ENCODE results near the gene RAB38. TPM values are rescaled to one million over a fixed set of nuclear protein-coding genes. Genes with fewer than 3 reads are reported as not detected.

The RAB38 gene
- total RNA-seq, 1 donor from 2014 or later, result 0.78 TPM

- no peak for DNase-seq
These were observed 5.4 kb downstream of the RAB38 start for GRCh38 chr11:88169881-88170280.

- no peak for DNase-seq
These were observed 5.8 kb downstream of the RAB38 start for GRCh38 chr11:88169471-88169870.

- DNase-seq, result no peak
These were observed 7.4 kb downstream of the RAB38 start for GRCh38 chr11:88167853-88168252.

GRCh38 chr11:88164806-88165585 lies 10.2 kb downstream of the RAB38 start:
- no peak for DNase-seq

GRCh38 chr11:88164320-88164719 lies 10.9 kb downstream of the RAB38 start:
- DNase-seq, result no peak

- no peak for DNase-seq
These were observed 17.2 kb downstream of the RAB38 start for GRCh38 chr11:88158081-88158480.

- no peak for DNase-seq
These were observed 17.9 kb downstream of the RAB38 start for GRCh38 chr11:88157370-88157769.

GRCh38 chr11:88152381-88152780 lies 22.9 kb downstream of the RAB38 start:
- DNase-seq, result no peak

- no peak for DNase-seq
These were observed 23.5 kb downstream of the RAB38 start for GRCh38 chr11:88151709-88152265.

- no peak for DNase-seq
These were observed 29.1 kb downstream of the RAB38 start for GRCh38 chr11:88146106-88146505.

GRCh38 chr11:88139865-88140264 lies 35.4 kb downstream of the RAB38 start:
- DNase-seq, result no peak

- DNase-seq, result no peak
These were observed 43.3 kb downstream of the RAB38 start for GRCh38 chr11:88131764-88132470.

GRCh38 chr11:88122956-88123355 lies 52.3 kb downstream of the RAB38 start:
- no peak for DNase-seq

- DNase-seq, result no peak
These were observed 55.7 kb downstream of the RAB38 start for GRCh38 chr11:88119561-88119960.

GRCh38 chr11:88117281-88117858 lies 57.9 kb downstream of the RAB38 start:
- no peak for DNase-seq

GRCh38 chr11:88115828-88116755 lies 59.2 kb downstream of the RAB38 start:
- DNase-seq, result no peak

- DNase-seq, result no peak
These were observed 60.7 kb downstream of the RAB38 start for GRCh38 chr11:88114486-88115045.

- DNase-seq, result no peak
These were observed 68.6 kb downstream of the RAB38 start for GRCh38 chr11:88106666-88107065.

GRCh38 chr11:88105951-88106350 lies 69.3 kb downstream of the RAB38 start:
- DNase-seq, result no peak

- no peak for DNase-seq
These were observed 69.7 kb downstream of the RAB38 start for GRCh38 chr11:88105526-88105925.

- no peak for DNase-seq
These were observed 70.8 kb downstream of the RAB38 start for GRCh38 chr11:88104408-88104807.

All from occipital lobe (tissue), 2 donors.